ACHN (cell line): ENCODE measurements around the gene GP1BA.
A peak's percentile ranks its signal among the peaks of the same experiment; 100 is the strongest.

Experiments used
- DNase-seq: peaks from one replicate; pipeline ENCODE4 v3.0.0-alpha.2; 2015
- in situ Hi-C: cut with HindIII; loops from 2 replicates; pipeline ENCODE4 v1.10.0; 2017; ENCODE audit warnings: low sequenced_read_pairs, low pct_ligation_motif_present, low pct_unique_long_range_greater_than_20kb

Gene GP1BA

DNA sequence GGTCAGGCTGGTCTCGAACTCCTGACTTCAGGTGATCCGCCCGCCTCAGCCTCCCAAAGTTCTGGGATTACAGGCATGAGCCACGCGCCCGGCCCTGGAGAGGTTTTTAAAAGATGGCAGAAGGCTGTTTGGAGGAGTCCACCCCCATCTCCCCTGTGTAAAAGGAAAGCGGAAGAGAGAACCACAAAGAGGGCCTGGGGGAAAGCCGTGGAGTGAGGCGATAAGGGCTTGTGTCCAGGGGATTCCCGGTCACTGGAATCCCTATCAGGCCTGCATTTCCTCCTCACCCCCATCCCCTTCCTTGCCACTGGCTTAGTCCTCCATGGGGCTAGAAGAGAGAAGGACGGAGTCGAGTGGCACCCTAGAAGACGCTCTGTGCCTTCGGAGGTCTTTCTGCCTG is at the start of gene GP1BA:
GP1BA (plus strand) TSS at position 315 of the 400 bp plus-strand sequence. CDS start 328 bp downstream, outside the sequence.
- DNase-seq, result no peak
- in situ Hi-C loops, result no loop called here

DNA sequence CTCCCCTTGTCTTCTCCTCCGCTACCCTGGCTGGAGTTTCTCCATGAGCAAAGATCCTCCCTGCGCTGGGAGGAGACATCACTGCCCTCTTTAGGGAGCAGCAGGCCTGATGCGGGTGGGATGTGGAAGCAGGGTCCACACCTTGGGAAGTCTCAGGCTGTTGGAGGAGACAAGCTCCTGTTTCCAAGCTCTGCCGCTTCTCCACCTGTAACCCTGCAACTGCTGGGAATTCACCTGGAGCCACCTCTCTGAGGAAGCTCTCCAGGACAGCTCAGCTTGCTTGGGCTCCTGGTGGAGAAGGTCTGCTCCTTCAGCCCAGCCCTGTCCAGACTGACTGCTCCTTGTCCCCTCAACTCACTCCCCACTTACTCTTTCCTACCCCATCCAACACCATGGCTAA is 47.6 kb upstream of the GP1BA start:
- in situ Hi-C loops, result no loop called here
- DNase-seq, result no peak

DNA sequence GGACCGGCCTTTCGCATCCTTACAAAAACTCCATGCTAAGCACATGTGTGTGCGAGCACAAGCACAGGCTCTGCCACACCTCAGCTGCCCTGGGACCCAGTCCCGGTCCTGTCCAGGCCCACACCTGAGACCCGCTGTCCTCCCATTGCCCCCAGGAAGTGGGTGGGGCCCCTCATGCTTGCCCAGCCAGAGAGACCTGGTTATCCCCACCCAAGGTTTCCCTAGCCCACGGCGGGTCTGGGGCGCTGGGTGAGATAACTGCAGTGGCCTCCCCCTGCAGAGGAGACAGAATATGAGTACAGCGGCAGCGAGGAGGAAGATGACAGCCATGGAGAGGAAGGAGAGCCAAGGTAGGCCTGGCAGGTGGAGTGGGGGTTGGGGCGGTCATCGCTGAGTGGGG is 45.2 kb upstream of the GP1BA start:
- no peak for DNase-seq
- in situ Hi-C loops, result no loop called here

DNA sequence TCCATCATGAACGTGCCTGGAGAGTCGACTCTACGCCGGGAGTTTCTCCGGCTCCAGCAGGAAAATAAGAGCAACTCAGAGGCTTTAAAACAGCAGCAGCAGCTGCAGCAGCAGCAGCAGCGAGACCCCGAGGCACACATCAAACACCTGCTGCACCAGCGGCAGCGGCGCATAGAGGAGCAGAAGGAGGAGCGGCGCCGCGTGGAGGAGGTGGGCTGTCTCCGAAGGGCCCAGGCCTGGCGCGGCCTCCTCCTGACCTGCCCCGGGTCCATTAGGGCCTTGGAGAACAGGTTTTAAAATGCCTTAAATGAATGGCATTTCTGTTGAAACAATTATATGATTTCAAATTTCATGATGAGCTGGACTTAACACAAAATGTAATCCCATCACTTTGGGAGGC is 44.5 kb upstream of the GP1BA start:
- in situ Hi-C loops, result no loop called here
- DNase-seq, result no peak

DNA sequence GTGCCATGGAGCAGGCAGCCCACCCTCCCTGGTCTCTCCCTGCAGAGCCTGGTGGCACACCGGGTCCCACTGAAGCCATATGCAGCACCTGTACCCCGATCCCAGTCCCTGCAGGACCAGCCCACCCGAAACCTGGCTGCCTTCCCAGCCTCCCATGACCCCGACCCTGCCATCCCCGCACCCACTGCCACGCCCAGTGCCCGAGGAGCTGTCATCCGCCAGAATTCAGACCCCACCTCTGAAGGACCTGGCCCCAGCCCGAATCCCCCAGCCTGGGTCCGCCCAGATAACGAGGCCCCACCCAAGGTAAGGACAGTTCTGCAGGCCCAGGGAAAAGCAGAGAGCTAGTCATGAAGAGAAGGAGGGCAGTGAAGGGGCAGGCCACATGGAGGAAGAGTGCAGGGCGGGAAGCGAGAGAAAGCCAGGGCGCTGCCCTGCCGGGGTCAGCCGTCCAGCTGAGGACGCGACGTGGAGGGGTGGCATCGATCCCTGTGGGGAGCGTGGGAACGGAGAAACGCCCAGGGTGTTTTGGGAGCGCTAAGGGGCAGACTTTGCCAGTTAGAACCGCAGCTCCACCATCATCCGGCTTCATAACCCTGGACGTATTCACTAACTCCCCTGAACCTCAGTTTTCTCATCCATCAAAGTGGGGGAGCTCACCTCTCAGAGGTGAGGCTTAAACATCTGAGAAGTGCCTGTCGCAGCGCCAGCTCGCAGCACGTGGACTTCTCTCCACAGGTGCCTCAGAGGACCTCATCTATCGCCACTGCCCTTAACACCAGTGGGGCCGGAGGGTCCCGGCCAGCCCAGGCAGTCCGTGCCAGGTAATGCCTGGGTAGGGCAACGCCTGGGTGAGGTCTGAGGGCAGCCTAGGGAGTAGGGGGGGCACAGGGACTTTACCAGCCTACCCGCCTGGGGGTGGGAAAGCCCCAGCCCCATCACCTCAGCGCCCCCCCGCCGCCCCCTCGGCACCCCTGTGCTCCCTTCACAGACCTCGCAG is 40.4 kb upstream of the GP1BA start:
- in situ Hi-C loops, result no loop called here
- DNase-seq, result no peak

DNA sequence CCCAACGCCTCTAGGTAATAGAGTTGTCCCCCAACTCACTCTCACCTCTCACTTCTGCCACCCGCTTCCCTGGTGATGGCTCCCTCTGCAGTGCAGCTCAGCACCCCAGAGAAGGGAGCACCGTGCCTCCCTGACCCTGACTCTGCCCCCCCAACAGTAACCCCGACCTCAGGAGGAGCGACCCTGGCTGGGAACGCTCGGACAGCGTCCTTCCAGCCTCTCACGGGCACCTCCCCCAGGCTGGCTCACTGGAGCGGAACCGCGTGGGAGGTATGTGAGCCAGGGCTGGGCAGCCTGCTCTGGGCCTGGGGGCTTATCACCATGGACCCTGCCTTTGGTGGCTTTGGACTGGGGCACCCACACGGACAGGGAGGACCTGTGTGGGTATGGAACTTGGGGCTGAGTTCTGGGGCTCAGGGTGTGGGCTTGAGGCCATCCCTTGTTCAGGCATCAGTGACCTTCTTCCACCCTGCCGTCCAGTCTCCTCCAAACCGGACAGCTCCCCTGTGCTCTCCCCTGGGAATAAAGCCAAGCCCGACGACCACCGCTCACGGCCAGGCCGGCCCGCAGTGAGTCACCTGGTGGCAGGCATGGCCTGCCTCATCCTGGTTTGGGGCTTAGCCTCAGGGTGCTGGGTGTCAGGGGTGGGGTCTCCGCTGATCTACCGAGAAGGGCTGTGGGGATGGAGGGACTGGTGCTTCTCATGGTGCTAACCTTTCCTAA is 39.4 kb upstream of the GP1BA start:
- in situ Hi-C loops, result no loop called here
- no peak for DNase-seq

DNA sequence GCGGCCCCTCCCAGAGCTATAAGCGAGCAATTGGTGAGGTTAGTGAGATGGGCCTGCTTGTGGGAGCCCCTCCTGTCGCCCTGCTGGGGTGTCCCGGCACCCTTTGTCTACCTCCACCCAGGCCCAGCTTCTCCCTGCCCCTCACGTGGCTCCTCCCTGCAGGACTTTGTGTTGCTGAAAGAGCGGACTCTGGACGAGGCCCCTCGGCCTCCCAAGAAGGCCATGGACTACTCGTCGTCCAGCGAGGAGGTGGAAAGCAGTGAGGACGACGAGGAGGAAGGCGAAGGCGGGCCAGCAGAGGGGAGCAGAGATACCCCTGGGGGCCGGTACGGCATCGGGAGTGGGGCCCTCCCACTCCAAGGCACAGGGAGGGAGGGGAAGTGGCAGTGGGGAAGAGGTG is 38.8 kb upstream of the GP1BA start:
- no peak for DNase-seq
- in situ Hi-C loops, result no loop called here

DNA sequence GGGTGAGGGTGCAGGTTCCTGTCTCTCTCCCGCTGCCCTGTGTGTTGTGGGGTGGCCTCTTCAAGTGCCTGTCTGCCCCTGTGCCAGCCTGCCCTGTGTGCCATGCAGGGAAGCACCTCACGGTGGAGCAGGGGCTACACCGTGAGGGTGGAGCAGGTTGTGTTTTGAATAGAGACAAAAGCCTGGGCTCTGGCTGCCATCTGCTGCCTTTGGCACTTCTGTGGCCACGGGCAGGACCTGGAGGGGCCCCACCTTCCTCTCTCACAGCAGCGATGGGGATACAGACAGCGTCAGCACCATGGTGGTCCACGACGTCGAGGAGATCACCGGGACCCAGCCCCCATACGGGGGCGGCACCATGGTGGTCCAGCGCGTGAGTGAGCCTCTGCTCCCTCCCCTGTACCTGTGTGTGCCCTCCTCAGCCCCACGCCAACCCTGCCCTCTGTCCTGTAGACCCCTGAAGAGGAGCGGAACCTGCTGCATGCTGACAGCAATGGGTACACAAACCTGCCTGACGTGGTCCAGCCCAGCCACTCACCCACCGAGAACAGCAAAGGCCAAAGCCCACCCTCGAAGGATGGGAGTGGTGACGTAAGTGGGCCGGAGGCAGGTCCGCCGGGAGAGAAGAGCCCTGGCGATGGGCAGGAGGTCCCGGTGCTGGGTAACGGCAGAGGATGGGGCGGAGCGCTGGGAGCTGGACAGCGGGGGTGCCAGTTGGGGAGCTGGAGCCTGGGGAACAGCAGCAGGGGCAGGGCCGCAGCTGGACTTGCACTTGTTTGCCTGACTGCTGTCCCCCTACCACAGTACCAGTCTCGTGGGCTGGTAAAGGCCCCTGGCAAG is 38.1 kb upstream of the GP1BA start:
- in situ Hi-C loops, result no loop called here
- DNase-seq, result no peak

DNA sequence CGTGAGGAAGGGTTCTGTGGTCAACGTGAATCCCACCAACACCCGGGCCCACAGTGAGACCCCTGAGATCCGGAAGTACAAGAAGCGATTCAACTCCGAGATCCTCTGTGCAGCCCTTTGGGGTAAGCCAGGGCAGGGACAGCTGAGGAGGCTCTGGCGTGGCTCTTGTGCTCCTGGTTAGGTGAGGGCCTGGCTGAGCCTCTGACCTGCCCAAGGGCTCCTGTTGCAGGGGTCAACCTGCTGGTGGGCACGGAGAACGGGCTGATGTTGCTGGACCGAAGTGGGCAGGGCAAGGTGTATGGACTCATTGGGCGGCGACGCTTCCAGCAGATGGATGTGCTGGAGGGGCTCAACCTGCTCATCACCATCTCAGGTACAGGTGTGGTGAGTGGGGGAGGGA is 37.0 kb upstream of the GP1BA start:
- in situ Hi-C loops, result no loop called here
- DNase-seq, result no peak

DNA sequence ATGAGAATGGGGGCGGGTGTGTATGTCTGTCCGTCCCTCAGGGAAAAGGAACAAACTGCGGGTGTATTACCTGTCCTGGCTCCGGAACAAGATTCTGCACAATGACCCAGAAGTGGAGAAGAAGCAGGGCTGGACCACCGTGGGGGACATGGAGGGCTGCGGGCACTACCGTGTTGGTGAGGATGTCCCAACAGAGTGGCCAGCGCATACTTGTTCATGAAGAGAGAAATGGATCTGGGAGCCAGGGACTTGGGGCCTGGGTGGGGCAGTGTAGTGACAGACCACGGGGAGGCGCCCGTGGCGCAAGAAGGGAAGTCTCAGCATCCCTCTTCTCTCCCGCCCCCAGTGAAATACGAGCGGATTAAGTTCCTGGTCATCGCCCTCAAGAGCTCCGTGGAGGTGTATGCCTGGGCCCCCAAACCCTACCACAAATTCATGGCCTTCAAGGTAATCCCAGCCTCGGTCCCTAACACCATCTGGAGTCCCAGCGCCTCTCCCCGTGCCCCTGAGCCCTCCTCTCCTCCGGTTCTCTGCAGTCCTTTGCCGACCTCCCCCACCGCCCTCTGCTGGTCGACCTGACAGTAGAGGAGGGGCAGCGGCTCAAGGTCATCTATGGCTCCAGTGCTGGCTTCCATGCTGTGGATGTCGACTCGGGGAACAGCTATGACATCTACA is 36.3 kb upstream of the GP1BA start:
- DNase-seq, result no peak
- in situ Hi-C loops, result no loop called here

DNA sequence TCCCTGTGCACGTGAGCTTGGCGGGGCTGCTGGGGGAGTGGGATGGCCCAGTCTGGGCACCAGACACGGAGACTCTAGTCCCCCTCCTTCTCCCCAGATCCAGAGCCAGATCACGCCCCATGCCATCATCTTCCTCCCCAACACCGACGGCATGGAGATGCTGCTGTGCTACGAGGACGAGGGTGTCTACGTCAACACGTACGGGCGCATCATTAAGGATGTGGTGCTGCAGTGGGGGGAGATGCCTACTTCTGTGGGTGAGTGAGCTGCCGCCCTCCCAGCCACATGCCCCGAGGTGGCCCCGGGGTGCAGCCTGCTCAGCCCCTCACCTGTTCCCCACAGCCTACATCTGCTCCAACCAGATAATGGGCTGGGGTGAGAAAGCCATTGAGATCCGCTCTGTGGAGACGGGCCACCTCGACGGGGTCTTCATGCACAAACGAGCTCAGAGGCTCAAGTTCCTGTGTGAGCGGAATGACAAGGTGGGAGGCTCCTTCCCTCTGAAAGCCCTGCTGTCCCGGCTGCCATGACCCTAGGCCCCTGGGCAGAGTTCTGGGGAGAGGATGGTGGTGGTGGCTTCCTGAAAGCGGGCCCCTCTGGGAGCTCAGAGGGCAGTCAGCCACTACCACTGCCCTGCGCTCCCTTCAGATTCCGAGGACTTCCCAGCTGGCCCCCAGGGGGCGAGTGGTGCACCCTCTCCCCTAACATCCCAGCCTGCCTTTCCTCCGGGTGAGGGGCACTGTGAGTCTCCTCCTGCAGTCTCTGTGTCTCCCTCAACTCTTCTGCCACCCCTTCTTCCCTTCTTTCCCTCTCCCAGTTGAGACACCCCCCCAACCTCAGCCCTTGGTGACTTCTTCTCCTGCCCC is 35.5 kb upstream of the GP1BA start:
- in situ Hi-C loops, result no loop called here
- DNase-seq, result no peak

DNA sequence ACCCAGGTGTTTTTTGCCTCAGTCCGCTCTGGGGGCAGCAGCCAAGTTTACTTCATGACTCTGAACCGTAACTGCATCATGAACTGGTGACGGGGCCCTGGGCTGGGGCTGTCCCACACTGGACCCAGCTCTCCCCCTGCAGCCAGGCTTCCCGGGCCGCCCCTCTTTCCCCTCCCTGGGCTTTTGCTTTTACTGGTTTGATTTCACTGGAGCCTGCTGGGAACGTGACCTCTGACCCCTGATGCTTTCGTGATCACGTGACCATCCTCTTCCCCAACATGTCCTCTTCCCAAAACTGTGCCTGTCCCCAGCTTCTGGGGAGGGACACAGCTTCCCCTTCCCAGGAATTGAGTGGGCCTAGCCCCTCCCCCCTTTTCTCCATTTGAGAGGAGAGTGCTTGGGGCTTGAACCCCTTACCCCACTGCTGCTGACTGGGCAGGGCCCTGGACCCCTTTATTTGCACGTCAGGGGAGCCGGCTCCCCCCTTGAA is 34.8 kb upstream of the GP1BA start:
- no peak for DNase-seq
- in situ Hi-C loops, result no loop called here

DNA sequence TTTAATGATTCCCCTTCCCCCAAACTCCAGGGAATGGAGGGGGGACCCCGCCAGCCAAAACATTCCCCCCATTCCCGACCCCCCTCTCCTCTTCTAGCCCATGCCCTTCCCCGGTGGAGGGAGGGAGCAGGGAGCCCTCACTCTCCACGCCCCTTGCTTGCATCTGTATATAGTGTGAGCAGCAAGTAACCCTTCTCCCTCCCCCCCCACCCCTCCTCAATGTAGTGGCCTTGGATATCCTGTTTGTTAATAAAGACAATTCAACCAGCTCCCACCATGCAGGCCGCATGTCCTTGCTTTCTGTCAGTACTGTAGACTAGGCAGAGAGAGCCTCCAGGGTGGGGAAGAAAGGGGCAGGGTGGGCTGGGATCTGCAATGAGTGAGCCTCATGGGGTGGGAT is 34.3 kb upstream of the GP1BA start:
- in situ Hi-C loops, result no loop called here
- DNase-seq, result no peak

DNA sequence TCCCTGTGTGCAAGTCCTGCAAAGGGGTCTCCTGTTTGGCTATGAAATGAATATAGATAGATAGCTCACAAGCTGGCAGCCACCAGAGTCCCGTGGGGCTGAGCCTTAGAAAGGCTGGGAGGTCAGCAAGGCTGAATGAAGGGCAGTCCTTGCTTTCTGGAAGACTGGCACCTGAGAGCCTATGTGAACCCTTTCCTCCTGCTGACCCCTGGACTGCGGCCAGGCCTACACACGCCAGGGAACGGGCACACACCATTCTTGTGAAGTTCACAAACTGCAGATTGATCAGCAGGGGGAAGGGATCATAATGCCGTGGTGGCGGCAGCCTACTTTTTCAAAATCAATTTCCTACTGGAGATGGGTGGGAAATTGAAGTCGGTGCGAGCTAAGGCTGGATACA is 33.7 kb upstream of the GP1BA start:
- no peak for DNase-seq
- in situ Hi-C loops, result no loop called here

DNA sequence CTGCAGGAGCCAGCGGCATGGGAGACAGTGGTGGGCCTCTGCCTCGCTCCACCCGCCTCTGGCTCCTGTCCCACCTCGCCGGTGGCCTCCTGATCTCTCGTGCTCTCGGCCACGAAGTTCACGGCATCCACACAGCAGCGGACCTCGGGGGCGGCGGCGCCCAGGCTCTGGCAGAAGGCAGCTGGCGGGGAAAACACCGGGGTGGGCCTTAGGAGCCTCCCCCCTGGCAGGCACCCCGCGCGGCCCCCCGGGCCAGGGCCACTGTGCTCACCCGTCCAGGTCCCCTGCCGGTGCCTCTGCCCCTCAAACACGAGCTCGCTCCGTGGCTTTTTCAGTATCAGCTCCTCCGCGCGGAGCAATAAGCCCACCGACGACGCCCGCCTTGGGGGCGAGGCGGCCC is 33.1 kb upstream of the GP1BA start:
- DNase-seq, result no peak
- in situ Hi-C loops, result no loop called here

DNA sequence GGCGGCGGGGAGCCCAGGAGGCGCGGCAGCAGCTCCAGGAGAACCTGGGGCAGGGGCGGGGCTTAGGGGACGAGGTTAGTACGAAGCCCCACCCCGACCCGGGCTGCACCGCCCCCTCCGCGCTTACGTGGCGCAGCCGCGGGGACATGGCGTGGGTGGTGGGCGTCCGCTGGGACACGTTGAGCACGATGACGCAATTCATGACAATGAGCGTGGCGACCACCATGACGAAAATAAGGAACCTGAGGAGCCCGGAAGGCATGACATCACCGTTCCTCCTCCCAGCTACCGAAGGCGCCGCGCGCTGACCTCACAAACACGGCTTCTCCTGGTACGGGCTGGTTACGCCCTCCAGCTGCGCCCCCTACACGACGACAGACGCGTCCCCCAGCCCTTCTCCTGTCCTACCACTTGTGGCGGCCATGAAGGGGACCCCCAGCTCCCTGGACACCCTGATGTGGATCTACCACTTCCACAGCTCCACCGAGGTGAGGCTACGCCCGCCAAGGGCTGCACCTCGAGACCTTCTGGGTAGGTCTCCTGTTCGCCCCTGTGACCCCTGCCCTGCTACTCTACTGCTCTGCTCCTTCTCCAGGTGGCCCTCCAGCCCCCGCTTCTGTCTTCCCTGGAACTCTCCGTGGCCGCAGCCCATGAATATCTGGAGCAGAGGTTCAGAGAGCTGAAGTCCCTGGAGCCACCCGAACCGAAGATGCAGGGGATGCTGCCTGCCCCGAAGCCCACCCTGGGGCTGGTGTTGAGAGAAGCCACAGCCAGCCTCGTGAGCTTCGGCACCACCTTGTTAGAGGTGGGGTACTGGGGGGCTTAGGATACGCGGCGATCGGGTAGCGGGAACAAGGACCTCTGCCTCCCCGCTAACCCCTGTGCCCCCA is 32.5 kb upstream of the GP1BA start, which contains the start of gene C17orf107:
C17orf107 (plus strand) TSS at position 196 of the 890 bp plus-strand sequence; CDS start at position 423, 227 bp downstream.
- in situ Hi-C loops, result no loop called here
- peak; percentile 61 for DNase-seq
